Choroid plexus epithelial cell (primary cell): ENCODE results near the gene BCAS3.
A peak's percentile ranks its signal among the peaks of the same experiment; 100 is the strongest.

Source experiments
- DNase-seq: peaks from one replicate; pipeline ENCODE4 v3.0.0-alpha.2; 2010; ENCODE audit warnings: low read depth
- H3K4me3 ChIP-seq: 2 replicates; pipeline ENCODE4 v1.5.1; 2011; ENCODE audit warnings: low read depth, mild to moderate bottlenecking, control low read depth, low read length, moderate library complexity
- TF ChIP-seq, protein P1 (sequence below): conservative IDR thresholded peaks from 2 replicates; pipeline ENCODE4 v1.5.1; 2011; ENCODE audit warnings: low read depth, mild to moderate bottlenecking, control low read depth, inconsistent platforms, low read length, moderate library complexity

The BCAS3 gene

DNA sequence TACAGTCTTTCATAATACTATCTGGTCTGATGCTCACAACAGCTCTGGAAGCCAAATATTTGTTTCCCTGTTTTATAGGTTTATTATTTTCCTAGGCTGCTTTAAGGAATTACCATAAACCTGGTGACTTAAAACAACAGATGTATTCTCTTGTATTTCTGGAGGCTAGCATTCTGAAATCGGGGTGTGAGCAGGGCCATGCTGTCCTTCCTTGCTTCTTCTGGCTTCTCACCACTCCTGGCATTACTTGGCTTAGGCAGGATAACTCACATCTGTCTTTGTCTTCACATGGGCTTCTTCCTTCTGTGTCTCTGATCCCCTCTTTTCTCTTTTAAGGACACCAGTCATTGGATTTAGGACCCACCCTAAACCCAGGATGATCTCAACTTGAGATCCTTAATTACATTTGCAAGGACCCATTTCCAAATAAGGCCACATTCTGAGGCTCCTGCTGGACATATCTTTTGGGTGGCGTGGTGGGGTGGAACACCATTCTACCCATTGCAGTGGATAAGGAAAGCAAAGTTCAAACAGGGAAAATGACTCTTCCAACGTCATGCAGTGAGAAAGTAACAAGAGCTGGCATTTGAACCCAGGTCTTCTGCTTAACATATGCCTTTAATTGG lies 682.8 kb downstream of the BCAS3 start:
- TF ChIP-seq, protein P1, sequence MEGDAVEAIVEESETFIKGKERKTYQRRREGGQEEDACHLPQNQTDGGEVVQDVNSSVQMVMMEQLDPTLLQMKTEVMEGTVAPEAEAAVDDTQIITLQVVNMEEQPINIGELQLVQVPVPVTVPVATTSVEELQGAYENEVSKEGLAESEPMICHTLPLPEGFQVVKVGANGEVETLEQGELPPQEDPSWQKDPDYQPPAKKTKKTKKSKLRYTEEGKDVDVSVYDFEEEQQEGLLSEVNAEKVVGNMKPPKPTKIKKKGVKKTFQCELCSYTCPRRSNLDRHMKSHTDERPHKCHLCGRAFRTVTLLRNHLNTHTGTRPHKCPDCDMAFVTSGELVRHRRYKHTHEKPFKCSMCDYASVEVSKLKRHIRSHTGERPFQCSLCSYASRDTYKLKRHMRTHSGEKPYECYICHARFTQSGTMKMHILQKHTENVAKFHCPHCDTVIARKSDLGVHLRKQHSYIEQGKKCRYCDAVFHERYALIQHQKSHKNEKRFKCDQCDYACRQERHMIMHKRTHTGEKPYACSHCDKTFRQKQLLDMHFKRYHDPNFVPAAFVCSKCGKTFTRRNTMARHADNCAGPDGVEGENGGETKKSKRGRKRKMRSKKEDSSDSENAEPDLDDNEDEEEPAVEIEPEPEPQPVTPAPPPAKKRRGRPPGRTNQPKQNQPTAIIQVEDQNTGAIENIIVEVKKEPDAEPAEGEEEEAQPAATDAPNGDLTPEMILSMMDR = no peak
- DNase-seq = no peak
- H3K4me3 ChIP-seq = no peak overlapping the region

DNA sequence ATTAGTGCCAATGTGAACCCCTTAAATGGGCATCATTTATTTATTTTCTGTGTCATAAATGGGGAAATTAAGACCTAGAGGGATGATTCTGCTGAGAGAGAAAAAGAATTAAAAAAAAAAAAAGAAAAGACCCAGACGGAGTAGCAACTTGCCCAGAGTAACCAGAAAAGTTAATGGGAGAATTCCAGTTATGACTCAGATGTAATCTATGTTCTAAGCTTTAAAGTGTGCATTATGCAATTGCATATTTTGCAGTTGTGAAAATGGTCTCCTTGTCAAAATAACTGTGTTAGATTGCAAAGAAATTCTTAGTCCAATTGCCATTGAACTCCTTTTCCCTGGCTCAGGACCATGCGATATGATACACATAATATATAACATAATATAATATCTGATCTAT lies 683.4 kb downstream of the BCAS3 start:
- TF ChIP-seq, protein P1 = no peak
- no peak overlapping the region for H3K4me3 ChIP-seq
- DNase-seq = peak; percentile 90

DNA sequence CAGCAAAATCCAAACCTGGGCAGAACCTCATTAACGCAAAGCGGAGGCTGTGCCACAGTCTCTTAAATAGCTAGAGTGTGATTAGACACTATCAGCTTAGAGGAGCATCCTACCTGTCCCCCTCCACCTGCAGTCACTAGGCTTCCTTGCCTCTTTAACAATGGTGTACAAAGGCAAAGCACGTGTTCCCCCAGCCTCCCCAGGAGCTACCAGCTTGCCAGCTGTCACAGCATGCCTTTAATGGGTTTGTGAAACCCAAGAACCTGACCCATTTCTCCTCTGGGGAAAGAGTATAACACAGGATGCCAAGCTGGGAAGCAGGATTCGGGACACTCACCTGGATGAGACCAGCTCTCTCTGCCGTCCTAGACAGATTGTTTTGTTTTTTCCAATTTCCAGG lies 684.7 kb downstream of the BCAS3 start:
- no peak overlapping the region for H3K4me3 ChIP-seq
- TF ChIP-seq, protein P1 = no peak
- DNase-seq = no peak

DNA sequence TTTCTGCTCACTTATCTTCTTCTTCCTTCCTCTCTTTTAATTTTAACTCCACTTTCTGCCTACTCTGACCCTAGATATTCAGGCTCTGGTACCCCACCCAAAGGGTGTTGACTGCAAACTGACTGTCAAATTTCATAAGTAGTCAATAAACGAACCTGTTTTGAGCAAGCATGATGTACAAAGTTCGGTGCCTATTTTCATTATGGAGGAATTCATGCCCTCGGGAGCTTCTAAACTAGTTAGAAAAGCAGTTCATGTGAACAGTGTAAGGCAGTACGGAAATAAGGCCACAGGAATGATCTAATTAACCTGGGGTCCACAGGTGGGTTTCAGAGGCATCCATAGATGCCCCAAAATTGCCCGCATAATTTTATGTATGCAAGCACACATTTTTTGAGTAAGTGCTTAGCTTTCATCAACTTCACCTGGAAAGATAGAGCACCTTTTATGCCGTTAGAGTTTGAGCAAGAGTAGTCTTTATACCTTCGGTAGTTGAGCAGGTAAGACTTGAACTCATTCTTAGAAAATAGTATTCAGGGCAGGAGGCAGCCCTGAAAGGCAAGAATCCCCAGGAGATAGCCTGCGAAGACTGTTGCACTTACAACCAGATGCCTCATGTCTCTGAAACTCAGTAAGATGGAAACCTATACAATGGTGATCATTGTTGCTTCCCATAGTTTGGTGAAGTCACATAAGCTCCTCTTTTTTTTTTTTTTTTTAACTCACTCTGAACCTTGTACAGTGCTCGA lies 685.4 kb downstream of the BCAS3 start:
- DNase-seq = no peak
- H3K4me3 ChIP-seq = no peak overlapping the region
- TF ChIP-seq, protein P1 = no peak

DNA sequence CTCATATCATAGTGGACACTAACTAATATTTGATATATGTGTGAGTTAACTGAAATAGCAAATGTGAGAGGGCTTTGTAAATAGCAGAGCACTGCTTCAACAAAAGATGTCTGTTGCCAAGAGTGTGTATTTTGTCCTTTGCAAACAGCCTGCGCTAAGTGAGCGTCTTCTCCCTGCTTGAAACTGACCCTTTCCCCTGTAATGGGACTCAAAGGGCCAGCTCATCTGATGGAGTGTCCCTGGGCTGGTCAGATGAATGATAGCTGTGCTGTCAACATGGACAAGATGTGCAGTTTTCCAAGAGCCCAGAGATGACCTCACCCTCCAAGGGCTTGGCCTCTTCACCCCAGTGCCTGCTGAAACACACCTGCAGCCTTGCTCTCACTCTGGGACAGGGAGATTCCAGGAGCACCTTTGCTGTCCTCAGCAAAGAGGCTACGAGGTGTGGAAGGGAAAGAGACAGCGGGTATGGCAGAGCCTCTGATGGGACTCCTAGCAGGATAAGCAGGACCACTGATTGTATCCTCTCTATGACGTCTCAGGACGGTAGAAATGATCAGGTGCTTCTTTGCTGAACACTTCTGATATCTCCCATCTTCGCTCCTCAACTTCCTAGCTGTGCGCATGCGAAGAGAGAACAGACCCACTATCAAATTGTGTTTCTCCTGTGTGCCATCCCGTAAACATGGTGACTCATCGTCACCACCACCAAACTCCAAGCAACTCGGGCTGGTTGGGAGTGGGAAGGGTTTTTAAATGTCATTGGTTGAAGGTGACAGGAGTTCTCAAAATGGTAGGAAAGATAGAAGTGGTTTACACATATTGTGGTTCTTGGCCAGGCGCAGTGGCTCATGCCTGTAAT lies 686.2 kb downstream of the BCAS3 start:
- TF ChIP-seq, protein P1 = no peak
- no peak overlapping the region for H3K4me3 ChIP-seq
- no peak for DNase-seq

DNA sequence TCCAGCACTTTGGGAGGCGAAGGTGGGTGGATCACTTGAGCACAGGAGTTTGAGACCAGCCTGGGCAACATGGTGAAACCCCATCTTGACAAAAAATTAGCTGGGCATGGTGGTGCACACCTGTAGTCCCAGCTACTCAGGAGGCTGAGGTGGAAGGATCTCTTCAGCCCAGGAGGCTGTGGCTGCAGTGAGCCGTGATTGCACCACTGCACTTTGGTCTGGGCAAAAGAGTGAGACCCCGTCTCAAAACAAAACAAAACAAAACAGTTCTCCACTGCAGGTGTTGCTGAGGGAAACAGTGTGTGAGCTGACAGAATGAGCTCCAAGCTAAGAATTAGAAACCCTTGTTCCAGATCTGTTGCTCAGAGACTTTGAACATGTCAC lies 686.8 kb downstream of the BCAS3 start:
- TF ChIP-seq, protein P1 = no peak
- no peak for DNase-seq
- H3K4me3 ChIP-seq = no peak overlapping the region
